ENCODE results near the gene EPB41.

EPB41 gene

DNA sequence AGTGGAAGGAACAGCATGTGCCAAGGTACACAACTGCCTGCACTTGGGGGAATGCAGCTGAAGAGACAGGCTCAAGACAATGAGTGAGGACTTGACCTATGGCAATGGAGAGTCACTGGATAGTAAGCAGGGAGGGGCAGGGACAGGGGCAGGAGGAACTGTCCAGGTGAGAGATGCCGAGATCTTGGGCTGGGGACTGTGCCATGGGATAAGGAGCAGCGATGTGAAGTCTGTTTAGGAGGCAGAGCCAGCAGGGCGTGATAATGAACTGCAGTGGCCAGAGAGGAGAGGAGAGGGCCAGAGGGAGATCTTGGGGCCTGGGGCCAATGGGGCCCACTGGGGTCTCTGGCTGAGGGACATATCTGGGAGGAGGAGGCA lies 17.8 kb upstream of the EPB41 start:
- Mint-ChIP-seq H3K4me3 (no peak overlapping the region), H3K27me3 (no peaks in the 10 kb centered on the region), H3K36me3 (ENCODE audit: insufficient read depth) (peaks cover 14% of the 10 kb centered on the region), H3K4me1 (ENCODE audit: low read depth in 2 of 2) (peaks cover 35 to 50% of the 10 kb centered on the region in 2 donors), H3K27ac (peak overlapping the region; percentile 33 to 92), H3K9me3 (no peaks in the 10 kb centered on the region)
- ATAC-seq (replicated peaks) (no peak), DNase-seq (no peak)

DNA sequence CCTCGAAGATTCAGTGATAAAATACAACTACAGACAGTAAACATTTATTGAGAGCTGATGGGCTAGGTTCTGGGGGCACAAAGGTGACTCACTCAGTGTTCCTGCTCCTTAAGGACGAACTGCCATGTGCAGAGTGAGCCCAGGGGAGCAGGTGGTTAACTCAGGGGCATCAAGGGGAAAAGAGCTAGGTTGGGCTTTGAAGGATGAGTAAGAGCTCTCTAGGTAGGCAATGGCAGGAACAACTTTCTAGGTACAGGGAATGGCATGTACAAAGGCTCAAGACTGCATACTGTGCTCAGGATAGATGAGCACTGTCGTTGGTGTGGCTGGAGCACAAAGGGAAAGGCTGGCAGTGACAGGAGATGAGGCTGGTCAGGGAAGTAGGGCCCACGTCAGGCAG lies 16.6 kb upstream of the EPB41 start:
- ATAC-seq (replicated peaks) (no peak), DNase-seq (no peak)
- peaks cover 11% of the 10 kb centered on the region for H3K36me3 Mint-ChIP-seq (ENCODE audit: insufficient read depth)
- H3K4me1 Mint-ChIP-seq (ENCODE audit: low read depth in 2 of 2) = peaks cover 37 to 57% of the 10 kb centered on the region in 2 donors
- H3K27ac Mint-ChIP-seq = peak overlapping the region; percentile 33 to 92
- no peaks in the 10 kb centered on the region for H3K27me3 Mint-ChIP-seq
- H3K9me3 Mint-ChIP-seq = no peaks in the 10 kb centered on the region
- no peak overlapping the region for H3K4me3 Mint-ChIP-seq

DNA sequence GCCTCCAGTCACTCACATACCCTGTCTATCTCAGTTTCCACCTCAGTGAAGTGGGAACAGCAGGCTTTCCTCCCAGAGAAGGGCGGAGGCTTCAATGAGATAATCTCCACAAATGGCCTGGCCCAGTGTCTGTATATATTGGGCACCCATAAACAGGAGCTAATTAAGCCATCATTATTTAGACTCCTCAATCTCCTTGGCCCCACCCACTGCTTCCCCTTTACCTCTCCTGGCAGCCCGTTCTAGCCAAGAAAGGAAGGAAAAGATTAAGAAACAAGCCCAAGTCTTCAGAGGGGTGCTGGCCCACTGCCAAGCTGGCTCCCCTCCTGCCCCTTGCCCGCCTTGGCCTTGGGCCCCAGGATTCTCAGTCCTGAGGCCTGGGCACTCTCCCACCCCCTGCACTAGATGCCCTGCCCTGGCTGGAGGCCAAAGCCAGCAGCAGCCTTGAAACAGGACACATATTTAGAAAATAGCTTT lies 15.9 kb upstream of the EPB41 start:
- no peaks in the 10 kb centered on the region for H3K9me3 Mint-ChIP-seq

DNA sequence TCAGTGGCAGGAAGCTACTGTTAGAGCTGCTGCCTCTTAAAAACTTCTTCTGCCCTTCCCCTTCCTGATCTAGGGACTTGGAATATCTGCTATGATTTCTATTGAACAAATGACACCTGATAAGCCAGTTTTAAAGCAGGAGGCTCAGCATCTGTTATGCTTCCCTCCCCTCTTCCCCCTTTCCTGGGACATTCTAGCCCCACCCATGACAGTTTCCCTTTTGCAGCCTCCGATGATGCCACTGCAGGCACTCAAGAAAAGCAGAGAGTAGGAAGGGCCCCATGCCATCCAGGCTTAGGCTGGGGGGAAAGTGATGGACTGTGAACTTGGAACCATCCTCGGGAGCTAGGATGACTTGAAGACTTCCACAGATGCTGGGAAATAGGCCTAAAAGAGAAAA lies 15.1 kb upstream of the EPB41 start:
- Mint-ChIP-seq H3K4me3 (no peak overlapping the region), H3K27ac (peak overlapping the region; percentile 52 to 92), H3K9me3 (peaks cover 0 to under 1% of the 10 kb centered on the region in 2 donors), H3K4me1 (ENCODE audit: low read depth in 2 of 2) (peaks cover 31 to 55% of the 10 kb centered on the region in 2 donors), H3K27me3 (no peaks in the 10 kb centered on the region), H3K36me3 (ENCODE audit: insufficient read depth) (peaks cover 11% of the 10 kb centered on the region)
- ATAC-seq (replicated peaks) (no peak), DNase-seq (no peak)

More for the DNA sequence above, 15.9 kb upstream of the EPB41 start:
- H3K36me3 Mint-ChIP-seq (ENCODE audit: insufficient read depth) = peaks cover 11% of the 10 kb centered on the region
- peak overlapping the region; percentile 52 to 92 for H3K27ac Mint-ChIP-seq
- no peak for ATAC-seq (replicated peaks)
- H3K4me3 Mint-ChIP-seq = no peak overlapping the region
- peaks cover 35 to 58% of the 10 kb centered on the region in 2 donors for H3K4me1 Mint-ChIP-seq (ENCODE audit: low read depth in 2 of 2)
- DNase-seq = no peak
- no peaks in the 10 kb centered on the region for H3K27me3 Mint-ChIP-seq

DNA sequence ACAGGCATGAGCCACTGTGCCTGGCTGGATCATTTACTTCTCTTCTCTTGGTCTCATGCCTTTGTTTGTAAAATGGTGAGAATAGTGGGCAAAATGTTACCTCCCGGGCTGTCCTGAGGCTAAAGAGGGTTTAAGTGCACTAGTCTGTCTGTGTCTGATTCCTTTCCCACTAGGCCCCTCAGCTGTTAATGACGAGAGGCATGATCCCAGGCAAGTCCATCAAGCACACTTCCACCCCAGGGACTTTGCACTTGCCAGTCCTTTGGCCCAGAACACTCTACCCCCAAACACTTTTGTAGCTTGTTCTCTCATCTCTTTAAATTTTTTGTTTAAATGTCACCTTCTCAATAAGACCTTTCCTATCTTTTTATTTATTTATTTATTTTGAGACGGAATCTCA lies 13.8 kb upstream of the EPB41 start:
- Mint-ChIP-seq H3K4me3 (no peak overlapping the region), H3K36me3 (ENCODE audit: insufficient read depth) (peaks cover 4% of the 10 kb centered on the region), H3K9me3 (peaks cover 0 to 2% of the 10 kb centered on the region in 2 donors), H3K27me3 (no peaks in the 10 kb centered on the region), H3K27ac (peak overlapping the region in 1 of 2 donors; percentile 46), H3K4me1 (ENCODE audit: low read depth in 2 of 2) (peaks cover 30 to 52% of the 10 kb centered on the region in 2 donors)
- no peak for ATAC-seq (replicated peaks)
- DNase-seq = no peak

DNA sequence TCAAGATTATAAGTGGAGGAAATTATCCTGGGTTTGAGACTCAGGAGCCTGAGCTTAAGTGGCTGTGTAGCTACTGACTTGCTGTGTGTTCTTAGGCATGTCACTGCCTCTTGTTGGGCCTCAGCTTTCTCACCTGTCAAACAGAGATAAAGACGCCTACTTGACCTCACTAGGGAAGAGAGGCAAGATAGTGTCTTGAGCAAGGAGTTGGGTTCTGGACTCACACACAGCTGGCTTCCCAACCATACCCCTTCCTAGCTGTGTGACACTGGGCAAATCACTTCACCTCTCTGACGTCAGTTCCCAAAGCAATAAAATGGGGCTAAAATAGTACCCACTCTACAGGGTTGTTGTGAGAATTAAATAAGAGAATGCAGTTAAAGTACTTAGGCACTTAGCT lies 11.6 kb upstream of the EPB41 start:
- Mint-ChIP-seq H3K4me3 (no peak overlapping the region), H3K27ac (peak overlapping the region in 1 of 2 donors; percentile 6), H3K36me3 (ENCODE audit: insufficient read depth) (peaks cover 7% of the 10 kb centered on the region), H3K9me3 (peaks cover 0 to 2% of the 10 kb centered on the region in 2 donors), H3K27me3 (no peaks in the 10 kb centered on the region), H3K4me1 (ENCODE audit: low read depth in 2 of 2) (peaks cover 21 to 38% of the 10 kb centered on the region in 2 donors)
- DNase-seq (no peak), ATAC-seq (replicated peaks) (no peak)

DNA sequence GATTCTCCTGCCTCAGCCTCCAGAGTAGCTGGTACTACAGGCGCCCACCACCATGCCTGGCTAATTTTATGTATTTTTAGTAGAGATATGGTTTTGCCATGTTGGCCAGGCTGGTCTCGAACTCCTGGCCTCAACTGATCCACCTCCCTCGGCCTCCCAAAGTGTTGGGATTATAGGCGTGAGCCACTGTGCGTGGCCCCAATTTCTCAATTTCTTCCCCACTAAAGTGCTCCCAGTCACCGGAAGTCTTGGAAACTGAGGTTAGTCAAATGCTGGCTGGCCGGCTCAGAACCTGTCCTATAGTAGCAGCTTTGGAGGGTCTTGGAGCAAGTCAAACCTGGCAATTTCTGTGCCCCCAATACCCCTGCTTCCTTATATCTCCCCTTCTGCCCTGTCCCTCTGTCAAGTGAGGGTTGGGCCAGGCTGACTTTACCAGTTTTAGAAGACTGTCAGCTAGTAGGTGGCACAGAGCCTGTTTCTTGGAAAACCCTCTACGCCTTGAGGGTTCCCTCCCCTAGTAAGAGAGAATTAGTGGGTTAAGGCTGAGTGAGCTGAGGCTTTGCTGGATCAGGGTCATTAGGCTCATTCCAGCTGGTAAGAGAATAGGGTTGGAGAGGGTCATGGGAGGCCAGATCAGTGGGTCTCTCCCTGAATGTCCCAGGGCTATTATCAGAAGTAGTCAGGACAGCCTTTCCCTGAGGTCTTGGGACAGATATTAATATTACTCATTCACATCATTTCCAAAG lies 8.3 kb upstream of the EPB41 start:
- Mint-ChIP-seq H3K27ac (no peak overlapping the region), H3K36me3 (ENCODE audit: insufficient read depth) (peaks cover 7% of the 10 kb centered on the region), H3K4me1 (ENCODE audit: low read depth in 2 of 2) (peaks cover 3 to 14% of the 10 kb centered on the region in 2 donors), H3K27me3 (no peaks in the 10 kb centered on the region), H3K9me3 (peaks cover 0 to 2% of the 10 kb centered on the region in 2 donors), H3K4me3 (no peak overlapping the region)
- DNase-seq (no peak), ATAC-seq (replicated peaks) (no peak)

DNA sequence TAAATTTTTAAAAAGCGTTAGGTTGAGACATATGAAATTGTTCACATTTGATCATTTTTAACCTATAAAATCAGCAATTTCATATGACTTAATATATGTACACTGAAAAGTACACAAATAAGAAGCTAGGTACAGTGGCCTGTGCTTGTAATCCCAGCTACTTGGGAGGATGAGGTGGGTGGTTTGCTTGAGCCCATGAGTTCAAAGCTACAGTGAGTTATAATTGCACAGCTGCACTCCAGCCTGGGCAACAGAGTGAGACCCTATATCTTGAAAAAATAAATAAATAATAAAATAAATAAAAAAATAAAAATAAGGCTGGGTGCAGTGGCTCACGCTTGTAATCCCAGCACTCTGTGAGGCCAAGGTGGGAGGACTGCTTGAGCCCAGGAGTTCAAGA lies 5.2 kb upstream of the EPB41 start:
- Mint-ChIP-seq H3K36me3 (ENCODE audit: insufficient read depth) (peaks cover 13% of the 10 kb centered on the region), H3K4me1 (ENCODE audit: low read depth in 2 of 2) (peaks cover 8 to 9% of the 10 kb centered on the region in 2 donors), H3K27ac (peak overlapping the region in 1 of 2 donors; percentile 77), H3K27me3 (no peaks in the 10 kb centered on the region), H3K9me3 (peaks cover 0 to 2% of the 10 kb centered on the region in 2 donors), H3K4me3 (no peak overlapping the region)
- ATAC-seq (replicated peaks) (no peak), DNase-seq (no peak)

DNA sequence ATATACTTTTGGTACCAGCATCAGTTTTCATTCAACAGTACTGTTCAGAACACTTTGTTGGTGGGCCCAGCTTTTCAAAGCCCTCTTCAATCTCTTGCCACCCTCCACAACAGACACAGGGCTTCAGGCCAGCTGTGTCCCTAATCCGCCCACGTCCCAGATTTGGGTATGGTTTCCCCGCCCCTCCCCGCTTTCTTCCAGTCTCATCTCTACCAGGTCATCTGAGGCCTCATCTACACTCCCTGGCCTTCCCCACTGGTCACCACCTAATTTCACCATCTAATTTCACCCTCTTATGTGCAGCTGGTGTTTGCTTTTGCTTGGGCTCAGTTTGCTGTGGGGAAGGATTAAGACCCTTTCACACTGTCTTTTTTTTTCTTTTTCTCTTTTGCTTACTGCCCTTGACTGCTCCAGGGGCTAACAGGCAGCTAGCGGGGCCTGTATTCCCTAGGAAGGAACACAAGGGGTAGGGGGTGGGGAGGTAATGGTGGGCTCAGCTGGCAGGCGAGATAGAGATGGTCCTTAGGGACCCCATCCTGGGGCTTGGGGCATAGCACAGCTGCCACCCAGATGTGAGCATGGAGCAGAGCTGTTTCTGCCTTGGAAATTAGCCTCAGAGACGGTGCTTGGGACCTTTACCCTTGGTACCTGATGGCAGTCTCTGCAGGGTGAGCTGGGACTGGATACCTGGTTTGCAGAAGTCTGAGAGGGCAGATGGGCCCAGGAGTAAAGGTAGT lies 3.8 kb upstream of the EPB41 start:
- Mint-ChIP-seq H3K9me3 (no peaks in the 10 kb centered on the region), H3K4me1 (ENCODE audit: low read depth in 2 of 2) (peaks cover 10 to 11% of the 10 kb centered on the region in 2 donors), H3K4me3 (no peak overlapping the region), H3K27me3 (no peaks in the 10 kb centered on the region), H3K27ac (peak overlapping the region in 1 of 2 donors; percentile 73), H3K36me3 (ENCODE audit: insufficient read depth) (peaks cover 23% of the 10 kb centered on the region)
- ATAC-seq (replicated peaks) = no peak
- no peak for DNase-seq

DNA sequence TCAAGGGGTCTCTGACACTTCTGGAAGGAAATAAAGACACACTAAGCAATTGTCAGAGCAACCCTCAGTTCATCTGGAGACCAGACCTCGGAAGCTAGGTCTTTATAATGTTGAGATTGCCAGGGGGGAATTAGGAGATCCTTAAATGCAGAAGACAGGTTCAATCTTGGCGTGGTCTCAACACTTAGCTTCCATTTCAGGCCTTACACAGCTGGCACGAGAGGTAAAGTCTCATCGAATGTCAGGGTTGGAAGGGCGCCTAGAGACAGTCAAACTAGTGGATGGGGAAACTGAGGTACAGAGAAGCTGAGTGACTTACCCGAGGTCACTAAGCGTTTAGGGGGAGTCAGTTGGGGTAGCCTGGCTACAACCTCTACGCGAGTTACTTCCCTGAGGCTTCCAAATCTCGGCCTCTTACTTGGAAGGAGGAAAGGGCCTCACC lies 562 bp upstream of the EPB41 start:
- peaks cover 38% of the 10 kb centered on the region in 2 donors for H3K4me1 Mint-ChIP-seq (ENCODE audit: low read depth in 2 of 2)
- no peaks in the 10 kb centered on the region for H3K27me3 Mint-ChIP-seq
- peaks cover 20% of the 10 kb centered on the region for H3K36me3 Mint-ChIP-seq (ENCODE audit: insufficient read depth)
- ATAC-seq (replicated peaks) = no peak
- no peaks in the 10 kb centered on the region for H3K9me3 Mint-ChIP-seq
- H3K4me3 Mint-ChIP-seq = peak overlapping the region; percentile 93 to 94
- DNase-seq = no peak
- H3K27ac Mint-ChIP-seq = peak overlapping the region; percentile 86 to 92

DNA sequence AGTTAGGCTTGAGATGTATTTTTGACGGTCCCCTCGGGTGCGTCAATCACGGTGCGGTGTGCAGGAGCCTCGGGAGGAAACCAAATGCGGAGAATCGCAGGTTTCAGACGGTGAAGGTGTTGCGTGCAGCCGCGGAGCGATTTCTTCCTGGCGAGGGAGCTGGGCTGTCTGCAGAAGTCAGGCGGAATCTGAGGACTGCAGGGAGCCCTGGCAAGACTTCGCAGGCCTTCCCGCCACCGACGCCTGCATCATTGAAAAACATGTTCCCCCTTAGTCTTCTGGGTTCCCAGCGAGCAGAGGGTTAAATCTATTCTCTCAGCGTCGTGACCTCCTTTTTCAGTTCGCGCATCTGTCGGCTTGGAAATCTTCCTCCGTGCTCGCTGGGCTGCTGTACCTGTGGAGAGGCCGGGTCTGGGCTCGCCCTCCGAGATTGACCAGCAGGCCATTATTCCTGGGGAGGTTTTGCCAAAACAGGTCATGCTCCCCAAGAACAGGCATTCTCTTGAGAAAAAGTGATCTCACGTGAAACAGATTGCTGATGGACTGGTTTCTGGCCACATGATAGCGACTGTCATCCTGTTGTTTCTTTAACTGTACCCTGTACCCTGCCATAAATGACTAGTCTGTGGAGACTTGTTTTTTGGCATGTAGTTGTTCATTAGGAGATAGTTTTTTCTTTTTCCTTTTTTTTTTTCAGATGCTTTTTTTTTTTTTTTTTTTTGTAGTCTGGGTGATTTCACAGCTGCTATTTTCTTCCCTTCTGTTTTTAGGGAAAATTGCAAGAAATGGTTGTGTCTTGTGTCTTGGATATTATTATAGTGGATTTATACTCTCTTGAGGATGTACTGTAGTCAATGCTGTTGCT lies 894 bp downstream of the EPB41 start:
- peaks cover 19% of the 10 kb centered on the region for H3K36me3 Mint-ChIP-seq (ENCODE audit: insufficient read depth)
- peaks cover 44 to 51% of the 10 kb centered on the region in 2 donors for H3K4me1 Mint-ChIP-seq (ENCODE audit: low read depth in 2 of 2)
- no peaks in the 10 kb centered on the region for H3K27me3 Mint-ChIP-seq
- ATAC-seq (replicated peaks) (peak; percentile 48), DNase-seq (peak; percentile 39 to 48 (median 41))
- no peaks in the 10 kb centered on the region for H3K9me3 Mint-ChIP-seq
- peak overlapping the region; percentile 90 to 92 for H3K27ac Mint-ChIP-seq
- H3K4me3 Mint-ChIP-seq = peak overlapping the region; percentile 93 to 94

DNA sequence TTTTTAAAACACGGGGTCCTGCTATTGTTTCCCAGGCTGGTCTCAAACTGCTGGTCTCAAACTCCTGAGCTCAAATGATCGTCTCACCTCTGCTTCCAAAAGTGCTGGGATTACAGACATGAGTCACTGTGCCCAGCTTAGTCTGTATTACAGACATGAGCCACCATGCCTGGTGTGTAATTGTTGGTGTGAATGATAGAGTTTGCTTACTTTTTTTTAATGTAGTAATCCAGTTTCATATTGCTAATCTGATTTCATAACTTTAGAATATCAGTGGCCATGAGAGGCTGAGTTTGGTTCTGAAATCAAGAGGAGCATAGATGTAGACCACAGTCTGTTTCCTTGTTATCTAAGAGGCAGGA lies 3.4 kb downstream of the EPB41 start:
- H3K36me3 Mint-ChIP-seq (ENCODE audit: insufficient read depth) = peaks cover 16% of the 10 kb centered on the region
- ATAC-seq (replicated peaks) (no peak), DNase-seq (no peak)
- H3K9me3 Mint-ChIP-seq = no peaks in the 10 kb centered on the region
- H3K27me3 Mint-ChIP-seq = no peaks in the 10 kb centered on the region
- H3K27ac Mint-ChIP-seq = peak overlapping the region; percentile 10 to 77
- H3K4me3 Mint-ChIP-seq = peak overlapping the region; percentile 93 to 94
- peaks cover 45 to 58% of the 10 kb centered on the region in 2 donors for H3K4me1 Mint-ChIP-seq (ENCODE audit: low read depth in 2 of 2)

DNA sequence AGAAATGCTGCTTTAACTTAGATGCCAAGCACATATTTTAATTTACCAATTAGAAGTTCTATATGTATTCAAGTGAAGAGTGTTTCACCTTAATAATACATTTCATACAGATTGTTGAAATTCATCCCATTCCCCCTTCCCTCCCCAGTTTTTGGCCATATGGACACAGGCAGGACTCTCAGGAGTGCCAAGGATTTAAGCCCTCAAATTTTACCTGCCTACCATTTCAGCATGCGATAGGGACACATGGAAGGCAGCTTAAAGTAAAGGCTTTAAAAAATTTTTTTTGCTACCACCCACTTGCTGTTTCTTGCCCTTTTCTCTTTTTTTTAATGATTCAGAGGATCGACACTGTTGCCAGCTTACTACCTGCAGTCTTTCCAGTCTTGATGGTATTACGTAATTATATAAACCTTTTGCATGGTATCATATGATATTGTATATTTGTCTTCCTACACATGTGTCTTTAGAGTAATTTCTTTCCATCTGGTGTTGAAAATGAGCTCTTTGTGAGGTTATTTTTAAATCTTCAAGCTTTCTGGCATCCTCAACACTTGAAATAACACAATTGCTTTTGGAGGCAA lies 7.0 kb downstream of the EPB41 start:
- DNase-seq (no peak), ATAC-seq (replicated peaks) (no peak)
- Mint-ChIP-seq H3K27ac (peak overlapping the region; percentile 39 to 76), H3K36me3 (ENCODE audit: insufficient read depth) (peaks cover 3% of the 10 kb centered on the region), H3K27me3 (no peaks in the 10 kb centered on the region), H3K4me1 (ENCODE audit: low read depth in 2 of 2) (peaks cover 42 to 61% of the 10 kb centered on the region in 2 donors), H3K9me3 (no peaks in the 10 kb centered on the region), H3K4me3 (peak overlapping the region in 1 of 2 donors; percentile 13)

All from effector memory CD8-positive, alpha-beta T cell (primary cell).